ENCODE results near the gene CLIP4.

DNA sequence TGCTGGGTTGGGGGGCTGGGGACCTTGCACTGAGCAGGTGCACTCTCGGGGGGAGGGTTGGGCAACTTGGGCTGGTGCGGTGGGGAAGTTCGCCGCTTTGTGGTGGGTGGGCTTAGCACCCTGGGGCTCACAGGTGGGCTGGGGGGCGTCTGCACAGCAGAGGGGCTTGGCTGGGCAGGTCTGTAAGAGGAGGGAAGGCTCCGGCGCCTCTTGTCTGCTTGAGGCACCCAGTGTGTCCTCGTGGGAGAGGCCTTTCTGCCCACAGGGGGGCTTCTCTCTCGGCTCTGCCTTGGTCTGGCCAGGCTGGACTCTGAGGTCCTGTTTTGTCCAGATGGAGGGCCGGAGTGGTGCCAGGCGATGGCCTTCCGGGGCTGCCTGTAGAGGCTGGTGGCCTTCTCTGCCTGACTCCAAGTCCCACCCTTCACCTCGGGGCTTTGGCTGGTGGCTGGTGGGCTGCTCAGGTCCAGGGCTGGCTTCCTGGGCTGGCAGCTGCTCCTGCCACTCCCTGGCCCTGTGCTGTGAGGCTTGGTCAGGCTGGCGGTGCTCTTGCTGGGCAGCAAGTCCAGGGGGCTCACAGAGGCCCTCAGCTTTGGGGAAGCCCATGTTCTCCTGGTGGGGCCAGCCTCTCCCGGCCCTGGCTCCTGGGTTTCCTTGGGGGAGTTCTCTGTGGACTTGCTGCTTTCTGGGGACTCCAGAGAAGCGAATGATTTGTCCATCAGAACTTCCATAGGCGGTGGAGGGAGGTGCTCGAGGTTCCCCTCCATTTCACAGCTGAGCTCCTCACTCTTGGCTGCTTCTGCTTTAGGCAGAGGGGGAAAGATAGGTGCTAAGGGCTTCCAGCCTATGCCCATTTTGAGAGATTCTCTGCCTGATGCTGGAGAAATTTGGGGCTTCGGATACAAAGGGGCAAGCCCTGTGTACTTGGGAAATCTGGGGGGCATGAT lies 43.9 kb upstream of the CLIP4 start:
- TF ChIP-seq CTCF (IDR thresholded peaks at IDR 0.05; ENCODE audit: low read depth, low read length, poor library complexity, severe bottlenecking) (no peak), EZH2phosphoT487 (IDR thresholded peaks at IDR 0.05; ENCODE audit: borderline replicate concordance, low read length) (no peak)
